HepG2 (cell line): Measurements from ENCODE around the gene SASH1. TPM values are rescaled to one million over a fixed set of nuclear protein-coding genes. Genes with fewer than 3 reads are reported as not detected.

ENCODE experiments used
- EP300 ChIP-seq, 3 experiments: sonication (generic) in 1 of 3; formaldehyde crosslinking in 1 of 3; IDR thresholded peaks; 2 replicates each; pipeline versions ENCODE4 v1.5.1 to v1.6.1; 2011 to 2020; ENCODE audit warnings: low read depth in 2 of 3, low read length in 2 of 3, borderline replicate concordance in 1 of 3, improper control_type of control experiment in 1 of 3, mild to moderate bottlenecking in 1 of 3, missing genetic modification reagents in 1 of 3, moderate library complexity in 1 of 3
- FOSL2 ChIP-seq: sonication (generic); formaldehyde crosslinking; IDR thresholded peaks from 2 replicates; pipeline ENCODE4 v1.4.0; 2020; ENCODE audit warnings: missing genetic modification reagents
- HOXA5 ChIP-seq: sonication (generic); formaldehyde crosslinking; IDR thresholded peaks from 2 replicates; pipeline ENCODE4 v1.4.0; 2020; ENCODE audit warnings: missing genetic modification reagents
- KLF11 ChIP-seq: IDR thresholded peaks from 2 replicates; pipeline ENCODE4 v1.6.1; 2016; ENCODE audit warnings: missing compliant biosample characterization
- MAZ ChIP-seq, 2 experiments: sonication (generic) in 1 of 2; formaldehyde crosslinking in 1 of 2; IDR thresholded peaks; 2 replicates each; pipeline versions ENCODE4 v1.5.0 to v1.6.1; 2012 to 2020; ENCODE audit warnings: low read depth in 2 of 2, mild to moderate bottlenecking in 2 of 2, borderline replicate concordance in 1 of 2, improper control_type of control experiment in 1 of 2, low read length in 1 of 2, missing genetic modification reagents in 1 of 2, moderate library complexity in 1 of 2
- NR1H2 ChIP-seq: sonication (generic); formaldehyde crosslinking; IDR thresholded peaks from 2 replicates; pipeline ENCODE4 v1.8.1; 2022; ENCODE audit warnings: low read depth, missing genetic modification reagents, borderline replicate concordance
- RARA ChIP-seq: IDR thresholded peaks from 2 replicates; pipeline ENCODE4 v1.6.1; 2016; ENCODE audit warnings: missing genetic modification reagents, missing compliant biosample characterization
- RFX5 ChIP-seq: IDR thresholded peaks from 2 replicates; pipeline ENCODE4 v1.6.1; 2011; ENCODE audit warnings: low read depth, low read length, improper control_type of control experiment
- SMAD9 ChIP-seq: sonication (generic); formaldehyde crosslinking; IDR thresholded peaks from 2 replicates; pipeline ENCODE4 v1.5.1; 2020; ENCODE audit warnings: mild to moderate bottlenecking, missing genetic modification reagents
- ZMAT3 ChIP-seq: sonication (generic); formaldehyde crosslinking; conservative IDR thresholded peaks from 2 replicates; pipeline ENCODE4 v1.7.0; 2021; ENCODE audit warnings: missing genetic modification reagents
- ZNF326 ChIP-seq: sonication (generic); formaldehyde crosslinking; IDR thresholded peaks from 2 replicates; pipeline ENCODE4 v1.4.0; 2020; ENCODE audit warnings: missing genetic modification reagents, borderline replicate concordance
- ZNF546 ChIP-seq: sonication (generic); formaldehyde crosslinking; conservative IDR thresholded peaks from 2 replicates; pipeline ENCODE4 v1.8.1; 2023; ENCODE audit warnings: mild to moderate bottlenecking, missing genetic modification reagents
- polyA plus RNA-seq, 8 experiments: library from polyadenylated mRNA; depleted of rRNA in 3 of 8; stranded (reverse) in 7 of 8; unstranded in 1 of 8; fragments of >200 nt; fragmentation: Illumina TruSeq in 4 of 8; extraction: Trizol in 4 of 8; gene quantifications; 2 replicates each; pipeline versions ENCODE4 v1.2.1 to v1.2.3, GENCODE V29; 2011 to 2016; ENCODE audit warnings: low read depth in 4 of 8, missing spikeins in 1 of 8, mixed read lengths in 1 of 8; ENCODE audit not compliant: insufficient read depth in 1 of 8
- total RNA-seq, 5 experiments: library from RNA; depleted of rRNA; stranded (reverse); fragments of >200 nt; fragmentation: Illumina TruSeq; extraction: Trizol; gene quantifications; 2 replicates each; pipeline ENCODE4 v1.2.3, GENCODE V29; 2016; ENCODE audit warnings: low read depth in 1 of 5
- TF ChIP-seq, protein P1 (sequence below): sonication (generic); formaldehyde crosslinking; IDR thresholded peaks from 2 replicates; pipeline ENCODE4 v1.4.0; 2020; ENCODE audit warnings: missing genetic modification reagents, borderline replicate concordance
- TF ChIP-seq, protein P2 (sequence below): sonication (generic); formaldehyde crosslinking; IDR thresholded peaks from one replicate; pipeline ENCODE4 v1.5.1; 2020; ENCODE audit warnings: mild to moderate bottlenecking, missing genetic modification reagents; ENCODE audit errors: not compliant biosample characterization
- TF ChIP-seq, protein P3 (sequence below): sonication (generic); formaldehyde crosslinking; IDR thresholded peaks from 2 replicates; pipeline ENCODE4 v1.4.0; 2020; ENCODE audit warnings: missing genetic modification reagents

The SASH1 gene
- total and polyA plus RNA-seq, 2 of the 13 experiments (the other 11 are each of a cell fraction or from before 2014, with no cell fraction given): 7.5 to 8.2 TPM

DNA sequence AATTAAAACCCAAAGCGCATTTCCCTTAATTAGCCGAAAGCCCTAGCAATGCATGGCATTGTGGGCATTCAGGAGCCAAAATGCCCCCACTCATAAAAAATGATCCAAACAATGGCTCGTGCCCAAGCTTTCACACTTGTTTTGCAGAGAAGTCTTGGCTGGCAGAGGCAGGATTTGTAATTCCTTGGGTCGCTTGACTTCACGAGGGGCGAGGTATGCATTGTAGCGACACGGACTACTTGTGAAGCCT, 613 bp upstream of the SASH1 start (continued):
- TF ChIP-seq, protein P1, sequence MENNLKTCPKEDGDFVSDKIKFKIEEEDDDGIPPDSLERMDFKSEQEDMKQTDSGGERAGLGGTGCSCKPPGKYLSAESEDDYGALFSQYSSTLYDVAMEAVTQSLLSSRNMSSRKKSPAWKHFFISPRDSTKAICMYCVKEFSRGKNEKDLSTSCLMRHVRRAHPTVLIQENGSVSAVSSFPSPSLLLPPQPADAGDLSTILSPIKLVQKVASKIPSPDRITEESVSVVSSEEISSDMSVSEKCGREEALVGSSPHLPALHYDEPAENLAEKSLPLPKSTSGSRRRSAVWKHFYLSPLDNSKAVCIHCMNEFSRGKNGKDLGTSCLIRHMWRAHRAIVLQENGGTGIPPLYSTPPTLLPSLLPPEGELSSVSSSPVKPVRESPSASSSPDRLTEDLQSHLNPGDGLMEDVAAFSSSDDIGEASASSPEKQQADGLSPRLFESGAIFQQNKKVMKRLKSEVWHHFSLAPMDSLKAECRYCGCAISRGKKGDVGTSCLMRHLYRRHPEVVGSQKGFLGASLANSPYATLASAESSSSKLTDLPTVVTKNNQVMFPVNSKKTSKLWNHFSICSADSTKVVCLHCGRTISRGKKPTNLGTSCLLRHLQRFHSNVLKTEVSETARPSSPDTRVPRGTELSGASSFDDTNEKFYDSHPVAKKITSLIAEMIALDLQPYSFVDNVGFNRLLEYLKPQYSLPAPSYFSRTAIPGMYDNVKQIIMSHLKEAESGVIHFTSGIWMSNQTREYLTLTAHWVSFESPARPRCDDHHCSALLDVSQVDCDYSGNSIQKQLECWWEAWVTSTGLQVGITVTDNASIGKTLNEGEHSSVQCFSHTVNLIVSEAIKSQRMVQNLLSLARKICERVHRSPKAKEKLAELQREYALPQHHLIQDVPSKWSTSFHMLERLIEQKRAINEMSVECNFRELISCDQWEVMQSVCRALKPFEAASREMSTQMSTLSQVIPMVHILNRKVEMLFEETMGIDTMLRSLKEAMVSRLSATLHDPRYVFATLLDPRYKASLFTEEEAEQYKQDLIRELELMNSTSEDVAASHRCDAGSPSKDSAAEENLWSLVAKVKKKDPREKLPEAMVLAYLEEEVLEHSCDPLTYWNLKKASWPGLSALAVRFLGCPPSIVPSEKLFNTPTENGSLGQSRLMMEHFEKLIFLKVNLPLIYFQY (CRISPR knock-in tag): no peak
- TF ChIP-seq FOSL2 (CRISPR knock-in tag) (no peak), RARA (CRISPR knock-in tag) (no peak), RFX5 (no peak), KLF11 (0 out of 2 replicates have a peak, but pooled peaks have one; percentile 25), MAZ (IDR thresholded peaks at IDR 0.05; ENCODE audit: borderline replicate concordance, low read depth, low read length) (no peak), MAZ (CRISPR knock-in tag; IDR thresholded peaks at IDR 0.05; ENCODE audit: low read depth) (no peak), ZNF546 (CRISPR knock-in tag) (no peak), ZMAT3 (CRISPR knock-in tag) (peak; percentile 64; the same call in 1 of the 2 replicates), SMAD9 (CRISPR knock-in tag) (no peak), NR1H2 (CRISPR knock-in tag) (no peak), EP300 (IDR thresholded peaks at IDR 0.05; ENCODE audit: low read depth in 2 of 2, low read length in 2 of 2) (no peak), EP300 (CRISPR knock-in tag; IDR thresholded peaks at IDR 0.05; ENCODE audit: borderline replicate concordance) (no peak), ZNF326 (CRISPR knock-in tag) (no peak), HOXA5 (CRISPR knock-in tag) (no peak; the same call in 1 of the 2 replicates)
- TF ChIP-seq, protein P2, sequence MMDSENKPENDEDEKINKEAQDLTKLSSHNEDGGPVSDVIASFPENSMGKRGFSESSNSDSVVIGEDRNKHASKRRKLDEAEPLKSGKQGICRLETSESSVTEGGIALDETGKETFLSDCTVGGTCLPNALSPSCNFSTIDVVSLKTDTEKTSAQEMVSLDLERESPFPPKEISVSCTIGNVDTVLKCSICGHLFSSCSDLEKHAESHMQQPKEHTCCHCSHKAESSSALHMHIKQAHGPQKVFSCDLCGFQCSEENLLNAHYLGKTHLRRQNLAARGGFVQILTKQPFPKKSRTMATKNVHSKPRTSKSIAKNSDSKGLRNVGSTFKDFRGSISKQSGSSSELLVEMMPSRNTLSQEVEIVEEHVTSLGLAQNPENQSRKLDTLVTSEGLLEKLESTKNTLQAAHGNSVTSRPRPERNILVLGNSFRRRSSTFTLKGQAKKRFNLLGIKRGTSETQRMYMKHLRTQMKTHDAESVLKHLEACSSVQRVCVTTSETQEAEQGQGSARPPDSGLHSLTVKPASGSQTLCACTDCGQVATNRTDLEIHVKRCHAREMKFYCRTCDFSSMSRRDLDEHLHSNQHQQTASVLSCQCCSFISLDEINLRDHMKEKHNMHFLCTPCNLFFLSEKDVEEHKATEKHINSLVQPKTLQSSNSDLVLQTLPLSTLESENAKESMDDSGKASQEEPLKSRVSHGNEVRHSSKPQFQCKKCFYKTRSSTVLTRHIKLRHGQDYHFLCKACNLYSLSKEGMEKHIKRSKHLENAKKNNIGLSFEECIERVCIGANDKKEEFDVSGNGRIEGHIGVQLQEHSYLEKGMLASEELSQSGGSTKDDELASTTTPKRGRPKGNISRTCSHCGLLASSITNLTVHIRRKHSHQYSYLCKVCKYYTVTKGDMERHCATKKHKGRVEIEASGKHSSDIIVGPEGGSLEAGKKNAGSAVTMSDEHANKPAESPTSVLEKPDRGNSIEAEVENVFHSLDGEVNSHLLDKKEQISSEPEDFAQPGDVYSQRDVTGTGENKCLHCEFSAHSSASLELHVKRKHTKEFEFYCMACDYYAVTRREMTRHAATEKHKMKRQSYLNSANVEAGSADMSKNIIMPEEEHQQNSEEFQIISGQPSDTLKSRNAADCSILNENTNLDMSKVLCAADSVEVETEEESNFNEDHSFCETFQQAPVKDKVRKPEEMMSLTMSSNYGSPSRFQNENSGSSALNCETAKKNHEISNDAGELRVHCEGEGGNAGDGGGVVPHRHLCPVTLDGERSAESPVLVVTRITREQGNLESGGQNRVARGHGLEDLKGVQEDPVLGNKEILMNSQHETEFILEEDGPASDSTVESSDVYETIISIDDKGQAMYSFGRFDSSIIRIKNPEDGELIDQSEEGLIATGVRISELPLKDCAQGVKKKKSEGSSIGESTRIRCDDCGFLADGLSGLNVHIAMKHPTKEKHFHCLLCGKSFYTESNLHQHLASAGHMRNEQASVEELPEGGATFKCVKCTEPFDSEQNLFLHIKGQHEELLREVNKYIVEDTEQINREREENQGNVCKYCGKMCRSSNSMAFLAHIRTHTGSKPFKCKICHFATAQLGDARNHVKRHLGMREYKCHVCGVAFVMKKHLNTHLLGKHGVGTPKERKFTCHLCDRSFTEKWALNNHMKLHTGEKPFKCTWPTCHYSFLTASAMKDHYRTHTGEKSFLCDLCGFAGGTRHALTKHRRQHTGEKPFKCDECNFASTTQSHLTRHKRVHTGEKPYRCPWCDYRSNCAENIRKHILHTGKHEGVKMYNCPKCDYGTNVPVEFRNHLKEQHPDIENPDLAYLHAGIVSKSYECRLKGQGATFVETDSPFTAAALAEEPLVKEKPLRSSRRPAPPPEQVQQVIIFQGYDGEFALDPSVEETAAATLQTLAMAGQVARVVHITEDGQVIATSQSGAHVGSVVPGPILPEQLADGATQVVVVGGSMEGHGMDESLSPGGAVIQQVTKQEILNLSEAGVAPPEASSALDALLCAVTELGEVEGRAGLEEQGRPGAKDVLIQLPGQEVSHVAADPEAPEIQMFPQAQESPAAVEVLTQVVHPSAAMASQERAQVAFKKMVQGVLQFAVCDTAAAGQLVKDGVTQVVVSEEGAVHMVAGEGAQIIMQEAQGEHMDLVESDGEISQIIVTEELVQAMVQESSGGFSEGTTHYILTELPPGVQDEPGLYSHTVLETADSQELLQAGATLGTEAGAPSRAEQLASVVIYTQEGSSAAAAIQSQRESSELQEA (CRISPR knock-in tag): no peak
- TF ChIP-seq, protein P3, sequence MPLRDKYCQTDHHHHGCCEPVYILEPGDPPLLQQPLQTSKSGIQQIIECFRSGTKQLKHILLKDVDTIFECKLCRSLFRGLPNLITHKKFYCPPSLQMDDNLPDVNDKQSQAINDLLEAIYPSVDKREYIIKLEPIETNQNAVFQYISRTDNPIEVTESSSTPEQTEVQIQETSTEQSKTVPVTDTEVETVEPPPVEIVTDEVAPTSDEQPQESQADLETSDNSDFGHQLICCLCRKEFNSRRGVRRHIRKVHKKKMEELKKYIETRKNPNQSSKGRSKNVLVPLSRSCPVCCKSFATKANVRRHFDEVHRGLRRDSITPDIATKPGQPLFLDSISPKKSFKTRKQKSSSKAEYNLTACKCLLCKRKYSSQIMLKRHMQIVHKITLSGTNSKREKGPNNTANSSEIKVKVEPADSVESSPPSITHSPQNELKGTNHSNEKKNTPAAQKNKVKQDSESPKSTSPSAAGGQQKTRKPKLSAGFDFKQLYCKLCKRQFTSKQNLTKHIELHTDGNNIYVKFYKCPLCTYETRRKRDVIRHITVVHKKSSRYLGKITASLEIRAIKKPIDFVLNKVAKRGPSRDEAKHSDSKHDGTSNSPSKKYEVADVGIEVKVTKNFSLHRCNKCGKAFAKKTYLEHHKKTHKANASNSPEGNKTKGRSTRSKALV (CRISPR knock-in tag): no peak
